Testis (tissue), 2 donors: ENCODE results near the gene DPP3.

Experiments
- CTCF ChIP-seq, 3 experiments: fragments of 450-650 bp in 2 of 3; fragments of 200-600 bp in 1 of 3; sonication (generic) in 1 of 3; IDR thresholded peaks; one replicate each; pipeline ENCODE4 v1.5.1; 2016 to 2019; ENCODE audit warnings: antibody characterized with exemption in 3 of 3, mild to moderate bottlenecking in 2 of 3, moderate library complexity in 1 of 3
- POLR2A ChIP-seq: fragments of 450-650 bp; IDR thresholded peaks from one replicate; pipeline ENCODE4 v1.6.1; 2017; ENCODE audit warnings: antibody characterized with exemption, mild to moderate bottlenecking, moderate library complexity

DNA sequence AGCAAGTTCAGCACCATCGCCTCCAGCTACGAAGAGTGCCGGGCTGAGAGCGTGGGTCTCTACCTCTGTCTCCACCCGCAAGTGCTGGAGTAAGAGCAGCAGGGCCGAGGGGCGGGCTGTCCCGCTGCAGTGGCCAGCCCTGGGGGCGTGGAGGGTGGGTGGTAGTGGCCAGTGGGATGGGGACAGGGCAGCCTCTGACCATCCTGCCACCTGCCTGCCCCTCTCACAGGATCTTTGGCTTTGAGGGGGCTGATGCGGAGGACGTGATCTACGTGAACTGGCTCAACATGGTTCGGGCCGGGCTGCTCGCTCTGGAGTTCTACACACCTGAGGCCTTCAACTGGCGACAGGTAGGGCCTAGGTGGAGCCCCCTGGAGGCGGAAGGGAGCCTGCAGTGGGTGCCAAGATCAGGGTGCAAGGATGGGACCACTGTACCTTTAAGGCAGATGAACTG is 15.2 kb downstream of the DPP3 start:
- no peak for TF ChIP-seq CTCF (IDR thresholded peaks at IDR 0.05)
- TF ChIP-seq POLR2A: no peak
